HG02571 (cell line): ENCODE measurements around the gene BRINP3.

Experiments
- ATAC-seq: cut with Tn5 transposase; IDR thresholded peaks from one replicate; pipeline ENCODE4 v1.9.1; 2021; ENCODE audit warnings: mild to moderate bottlenecking, moderate library complexity; ENCODE audit not compliant: unreplicated experiment

The BRINP3 gene

DNA sequence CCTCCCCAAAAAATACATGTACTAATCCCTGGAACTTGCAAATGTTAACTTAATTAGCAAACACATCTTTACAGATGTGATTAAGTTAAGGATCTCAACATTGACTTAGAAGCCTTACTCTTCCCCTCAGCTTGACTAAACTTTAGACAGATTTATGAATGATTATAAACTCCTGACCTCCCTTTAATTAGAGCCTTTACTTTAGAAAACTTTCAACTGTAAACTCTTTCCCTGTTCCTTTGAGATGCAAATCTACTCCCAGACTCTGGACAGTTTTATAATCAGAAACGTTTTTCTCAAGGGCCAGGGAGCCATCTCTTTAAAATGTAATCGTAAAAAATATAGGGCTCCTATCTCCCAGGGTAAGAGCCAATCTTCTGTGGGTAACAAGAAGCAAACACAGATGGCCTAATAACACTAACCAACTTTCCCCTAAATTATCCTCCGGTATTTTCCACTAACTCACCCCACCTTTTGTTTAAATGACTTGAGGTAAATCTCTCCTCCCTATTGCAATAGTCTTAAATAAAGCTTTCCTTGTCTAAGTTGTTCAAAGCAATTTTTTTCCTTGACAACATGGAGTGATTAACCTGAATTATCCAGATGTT lies 284.1 kb downstream of the BRINP3 start:
- ATAC-seq = no peak

DNA sequence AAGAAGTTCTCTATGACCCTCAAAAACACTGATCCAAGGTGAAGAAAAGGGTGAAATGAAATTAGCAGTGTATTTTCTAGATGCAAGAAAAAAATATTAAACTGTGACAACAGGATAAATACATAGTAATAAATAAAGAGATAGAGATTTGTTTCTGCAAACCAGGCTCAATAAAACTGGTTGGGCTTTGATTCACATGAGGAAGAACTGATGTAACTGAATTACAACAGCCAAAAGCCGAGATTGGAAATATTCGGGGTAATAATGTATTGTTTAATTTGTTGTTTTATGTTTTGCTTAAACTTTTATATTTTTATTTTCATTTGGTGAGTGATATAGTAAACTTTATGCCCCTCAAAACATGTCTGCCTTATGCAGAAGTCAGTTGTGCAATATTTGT lies 285.0 kb downstream of the BRINP3 start:
- ATAC-seq = no peak

DNA sequence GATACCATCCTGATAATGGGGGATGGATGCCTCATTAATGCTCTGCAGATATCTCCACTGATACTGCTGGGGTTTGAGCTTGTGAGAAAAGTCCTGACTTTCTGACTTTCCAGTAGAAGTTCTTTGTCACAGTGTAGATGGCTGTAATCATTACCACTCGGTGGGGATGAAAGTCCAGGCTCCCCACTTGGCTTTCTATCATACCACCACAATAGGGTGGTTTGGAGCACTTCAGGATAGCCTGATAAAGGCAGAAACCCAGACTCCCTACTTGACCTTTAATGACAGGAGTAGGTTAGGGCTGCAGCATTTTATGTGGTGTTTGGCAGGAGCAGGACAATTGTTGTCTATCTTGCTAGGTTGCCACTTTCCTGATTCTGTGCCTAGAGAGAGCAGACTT lies 294.1 kb downstream of the BRINP3 start:
- ATAC-seq = no peak

GRCh38 chr1:190179817-190180216 lies 297.8 kb downstream of the BRINP3 start:
- no peak for ATAC-seq

DNA sequence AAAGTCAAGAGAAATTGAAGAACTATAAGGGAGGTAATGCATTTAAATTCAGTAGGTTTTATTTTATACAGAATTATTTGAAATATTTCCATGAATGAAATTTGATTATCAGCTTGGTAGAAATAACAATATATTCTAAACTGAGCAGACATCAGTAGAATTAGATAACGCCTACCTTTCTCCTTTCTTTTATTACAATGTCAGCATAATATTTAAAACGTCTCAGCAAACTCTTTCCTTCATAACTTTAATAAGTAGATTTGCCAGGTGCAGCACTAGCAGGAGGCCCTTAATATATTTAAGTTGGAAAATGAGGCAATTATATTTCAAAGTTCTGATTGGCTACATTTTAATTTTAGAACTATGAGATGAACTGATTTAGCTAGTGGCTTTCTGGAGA lies 298.8 kb downstream of the BRINP3 start:
- no peak for ATAC-seq

- ATAC-seq = no peak
Observed at GRCh38 chr1:190177555-190177954, 300.1 kb downstream of the BRINP3 start.

GRCh38 chr1:190176776-190177175 lies 300.9 kb downstream of the BRINP3 start:
- ATAC-seq = no peak

DNA sequence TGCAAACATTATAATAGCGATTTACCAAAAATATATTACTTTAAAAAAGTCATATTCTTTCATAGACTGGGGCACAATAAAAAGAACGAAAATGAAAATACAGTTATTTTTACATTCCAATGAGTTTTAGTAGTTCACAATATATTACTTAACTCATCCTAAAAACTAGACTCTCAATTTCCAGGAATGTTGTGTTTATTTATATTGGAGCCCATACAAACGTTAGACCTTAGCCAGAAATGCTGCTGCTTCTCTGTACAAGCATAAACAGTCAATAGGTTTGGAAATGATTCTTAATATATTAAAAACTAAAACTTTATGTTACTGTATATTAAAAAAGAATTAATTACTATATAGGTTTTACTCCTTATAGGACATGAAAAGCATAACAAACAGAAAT lies 302.3 kb downstream of the BRINP3 start:
- ATAC-seq = no peak

GRCh38 chr1:190172651-190173430 lies 304.8 kb downstream of the BRINP3 start:
- ATAC-seq = no peak

DNA sequence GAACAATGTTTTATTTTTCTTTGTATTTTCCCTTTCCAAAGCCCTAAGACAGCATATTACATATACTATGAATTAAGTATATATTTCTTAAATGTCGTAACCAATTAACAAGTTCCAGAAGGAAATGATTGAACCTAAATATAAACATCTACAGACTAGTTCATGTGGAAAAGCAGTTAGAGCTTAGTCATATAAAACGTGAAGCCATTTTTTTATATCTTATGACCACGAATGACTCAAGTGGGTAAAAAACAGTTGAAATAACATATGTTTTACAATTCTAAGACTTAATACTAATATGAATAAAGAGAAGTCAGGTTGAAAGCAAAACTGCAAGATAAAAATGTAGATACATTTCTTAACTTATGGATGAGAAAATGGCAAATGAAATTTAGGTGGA lies 307.3 kb downstream of the BRINP3 start:
- ATAC-seq = no peak

DNA sequence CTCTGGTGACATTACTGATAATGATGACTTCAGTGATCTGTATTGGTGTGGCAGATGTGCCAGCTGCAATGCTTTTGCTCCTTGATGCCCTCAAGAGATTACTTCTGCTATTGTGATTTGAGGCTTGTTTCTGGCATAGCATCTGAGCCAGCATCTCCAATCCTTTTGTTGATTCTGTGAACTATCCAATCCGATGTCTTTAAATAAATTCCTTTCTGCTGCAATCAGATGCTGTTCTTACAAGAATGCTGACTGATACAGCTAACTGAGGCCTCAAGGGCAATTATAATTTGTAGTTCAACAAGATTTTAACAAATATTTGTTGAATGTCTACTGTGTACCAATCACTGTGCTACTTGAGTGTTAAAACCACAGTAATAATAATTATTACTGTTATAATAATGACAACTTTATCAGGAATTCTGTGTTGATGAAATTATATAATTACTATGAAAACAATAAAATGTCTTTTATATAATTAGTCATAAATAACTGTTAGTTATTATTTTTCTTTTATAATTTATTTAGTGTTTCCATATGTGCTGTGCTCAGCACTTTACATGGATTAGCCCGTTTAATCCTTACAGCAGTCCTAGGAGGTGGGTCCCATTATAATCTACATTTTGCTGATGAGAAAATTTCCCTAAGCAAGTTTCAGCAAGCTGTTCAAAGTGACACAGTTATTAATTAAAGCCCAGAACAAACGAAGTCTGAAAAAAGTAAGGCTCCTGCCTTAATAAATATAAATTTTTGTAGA lies 308.2 kb downstream of the BRINP3 start:
- no peak for ATAC-seq

DNA sequence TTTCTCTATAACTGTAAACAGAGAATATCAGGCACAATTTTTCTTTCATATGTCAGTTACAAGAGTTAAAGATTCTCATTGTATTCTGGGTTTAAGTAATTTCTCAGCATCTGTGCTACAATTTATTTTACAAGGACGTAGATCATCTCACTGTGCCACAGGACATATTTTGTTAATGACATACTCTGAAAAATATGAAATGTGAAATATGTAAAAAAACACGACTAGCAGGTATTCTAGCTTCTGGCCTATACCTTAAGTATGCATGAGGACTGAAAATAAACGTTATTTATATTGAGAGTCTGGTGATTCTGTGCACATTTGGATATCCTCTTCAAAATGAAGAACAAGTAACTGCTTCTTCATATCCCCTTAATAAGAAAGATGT lies 308.8 kb downstream of the BRINP3 start:
- no peak for ATAC-seq

DNA sequence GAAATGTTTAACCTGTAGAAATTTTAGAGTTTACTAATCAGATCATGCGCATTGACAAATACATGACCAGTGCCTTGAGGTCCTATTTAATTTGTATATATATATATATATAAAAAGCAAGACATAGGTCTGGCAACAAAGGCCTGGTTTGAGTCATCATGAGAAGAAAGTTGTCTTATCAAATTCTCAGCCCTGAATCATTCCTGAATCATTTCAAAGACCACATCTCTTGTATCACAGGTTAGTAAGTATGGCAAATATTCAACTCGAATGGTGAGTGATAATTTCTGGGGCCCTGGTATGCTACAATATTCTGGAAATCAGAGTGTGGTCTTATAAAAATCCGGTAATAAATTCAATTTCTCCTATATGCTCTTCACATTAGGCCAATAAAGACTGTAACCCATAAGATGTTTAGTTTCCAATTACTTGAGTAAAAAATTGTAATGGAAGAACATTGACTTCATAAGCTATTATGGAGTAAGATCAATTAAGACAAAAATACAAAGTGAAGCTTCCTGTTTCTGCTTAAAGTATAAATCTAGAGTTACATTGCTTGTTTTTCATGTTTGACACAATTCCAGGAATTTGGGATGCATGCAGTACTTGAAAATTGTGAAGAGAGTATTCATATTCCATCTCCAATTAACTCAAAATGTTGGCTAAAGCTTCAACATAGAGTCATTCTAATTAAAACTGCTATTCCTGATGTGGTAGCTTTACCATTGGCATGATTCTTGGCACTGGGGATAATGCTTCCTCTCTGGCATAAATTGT lies 309.4 kb downstream of the BRINP3 start:
- ATAC-seq = no peak

- no peak for ATAC-seq
Observed at GRCh38 chr1:190159146-190159545, 318.5 kb downstream of the BRINP3 start.

GRCh38 chr1:190154744-190155143 lies 322.9 kb downstream of the BRINP3 start:
- no peak for ATAC-seq

DNA sequence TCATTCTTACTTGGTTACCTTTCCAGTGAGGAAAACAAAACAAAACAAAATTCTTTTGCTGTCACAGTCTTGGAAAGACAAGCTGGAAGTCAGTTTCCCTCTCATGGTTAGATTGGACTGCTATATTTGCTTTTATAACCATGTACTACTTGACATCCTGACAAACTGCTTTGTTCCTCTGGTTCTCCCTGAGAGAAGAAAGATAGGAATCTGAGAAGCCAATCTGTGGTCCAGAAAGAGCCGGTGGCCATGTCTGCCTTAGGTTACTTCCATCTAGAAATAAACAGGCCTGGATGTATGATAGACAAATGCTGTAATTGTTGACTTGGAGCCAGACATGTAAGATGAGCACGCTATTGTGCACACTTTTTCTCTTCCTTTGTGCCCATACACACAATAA lies 330.0 kb downstream of the BRINP3 start:
- ATAC-seq = no peak

DNA sequence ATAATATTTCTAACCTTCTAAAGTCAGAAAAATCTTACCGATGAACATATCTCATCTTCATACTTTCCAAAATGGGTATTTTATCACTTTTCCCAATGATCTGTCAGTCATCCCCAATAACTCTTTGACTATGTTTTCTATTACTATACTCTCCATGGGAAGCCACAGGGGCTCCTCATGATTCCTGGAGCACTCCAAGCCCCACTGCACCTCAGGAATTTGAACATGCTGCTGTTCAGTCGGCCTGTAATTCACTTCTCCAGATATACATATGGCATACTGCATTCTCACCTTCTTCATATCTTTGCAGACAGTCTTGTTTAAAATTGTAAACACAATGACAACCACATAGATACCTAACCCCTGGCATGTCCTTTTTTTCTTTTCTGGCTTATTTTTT lies 333.0 kb downstream of the BRINP3 start:
- no peak for ATAC-seq

DNA sequence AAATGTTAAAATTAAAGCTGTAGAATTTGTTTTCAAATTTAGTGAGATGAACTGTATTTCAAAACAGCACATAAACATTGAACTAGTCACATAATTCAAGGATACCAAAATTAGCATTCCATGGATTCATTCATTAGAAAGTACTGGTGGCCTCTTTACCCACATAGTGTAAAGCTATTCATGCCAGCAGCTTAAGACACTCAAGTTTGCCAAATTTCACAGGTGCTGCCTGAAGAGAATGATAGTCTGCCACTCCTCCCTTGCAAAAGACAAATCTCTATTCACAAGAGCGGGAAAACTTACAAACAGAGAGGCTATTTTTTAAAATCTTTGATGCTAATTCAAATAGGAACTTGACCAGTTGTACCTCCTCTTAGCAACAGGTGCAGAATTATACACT lies 337.0 kb downstream of the BRINP3 start:
- ATAC-seq = no peak

DNA sequence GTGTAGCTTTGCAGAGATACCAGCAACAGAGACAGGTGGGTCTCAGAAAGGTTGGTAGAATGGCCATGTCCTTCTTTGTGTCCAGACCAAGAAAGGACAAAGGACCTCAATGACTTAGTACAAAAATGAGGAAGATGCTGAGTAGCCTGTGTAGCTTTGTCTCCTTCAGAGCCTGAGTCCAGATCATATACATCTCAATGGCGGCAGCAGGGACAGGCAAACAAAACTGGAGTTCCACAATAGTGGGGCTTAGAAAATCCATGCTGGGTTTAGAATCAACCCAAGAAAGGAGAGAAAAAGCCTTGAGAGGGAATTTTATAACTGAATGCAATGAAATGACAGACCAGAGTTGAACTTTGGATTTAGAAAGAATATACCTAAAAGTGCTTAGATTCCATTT lies 339.0 kb downstream of the BRINP3 start:
- no peak for ATAC-seq

GRCh38 chr1:190138266-190138665 lies 339.4 kb downstream of the BRINP3 start:
- no peak for ATAC-seq

- ATAC-seq = no peak
Observed at GRCh38 chr1:190129366-190129765, 348.3 kb downstream of the BRINP3 start.
